NCI-H2029 treated with DMSO at 0.1 percent for 48 hours (cell line): ENCODE data around the gene LBP.
"Not testable (repeated sequence)": the region's sequence is repeated elsewhere in the genome, so short reads cannot be mapped to it uniquely, and the experiment has no call there.

Experiments
- DNase-seq: peaks from one replicate; lab custom pipeline; 2025; lab: John Stamatoyannopoulos, UW

Gene LBP

GRCh38 chr20:38346247-38346651 lies at the start of gene LBP:
LBP (plus strand) TSS chr20:38346482; CDS start chr20:38346517, 35 bp downstream.
- DNase-seq, result no peak

- DNase-seq, result no peak
These were observed 48.2 kb upstream of the LBP start for GRCh38 chr20:38297916-38298674.

GRCh38 chr20:38298768-38299288 lies 47.5 kb upstream of the LBP start:
- no peak for DNase-seq

GRCh38 chr20:38299963-38300362 lies 46.3 kb upstream of the LBP start:
- DNase-seq, result peak; percentile 0

- DNase-seq, result no peak
These were observed 45.8 kb upstream of the LBP start for GRCh38 chr20:38300438-38300837.

GRCh38 chr20:38301309-38301708 lies 45.0 kb upstream of the LBP start:
- no peak for DNase-seq

GRCh38 chr20:38302786-38303185 lies 43.5 kb upstream of the LBP start:
- no peak for DNase-seq

GRCh38 chr20:38303908-38304379 lies 42.3 kb upstream of the LBP start, which contains the start of gene BPI:
BPI (plus strand) TSS chr20:38304156; CDS start chr20:38304224, 68 bp downstream.
- DNase-seq, result no peak

GRCh38 chr20:38304845-38305447 lies 41.3 kb upstream of the LBP start:
- no peak for DNase-seq

GRCh38 chr20:38305541-38305940 lies 40.7 kb upstream of the LBP start:
- no peak for DNase-seq

GRCh38 chr20:38306379-38306778 lies 39.9 kb upstream of the LBP start:
- DNase-seq, result no peak

- DNase-seq, result no peak
These were observed 38.8 kb upstream of the LBP start for GRCh38 chr20:38307371-38308046.

GRCh38 chr20:38308047-38308438 lies 38.2 kb upstream of the LBP start:
- no peak for DNase-seq

GRCh38 chr20:38308447-38308846 lies 37.8 kb upstream of the LBP start:
- DNase-seq, result no peak

GRCh38 chr20:38311091-38311490 lies 35.2 kb upstream of the LBP start:
- no peak for DNase-seq

- no peak for DNase-seq
These were observed 34.8 kb upstream of the LBP start for GRCh38 chr20:38311491-38311890.

- no peak for DNase-seq
These were observed 32.6 kb upstream of the LBP start for GRCh38 chr20:38313676-38314075.

- DNase-seq, result not testable (repeated sequence)
These were observed 31.9 kb upstream of the LBP start for GRCh38 chr20:38314350-38314749.

GRCh38 chr20:38315290-38315966 lies 30.9 kb upstream of the LBP start:
- no peak for DNase-seq

- DNase-seq, result no peak
These were observed 29.9 kb upstream of the LBP start for GRCh38 chr20:38316341-38316740.

GRCh38 chr20:38317422-38317821 lies 28.9 kb upstream of the LBP start:
- DNase-seq, result no peak

GRCh38 chr20:38320221-38320620 lies 26.1 kb upstream of the LBP start:
- DNase-seq, result no peak
